ENCODE measurements around the gene SPATA18.

Gene SPATA18

GRCh38 chr4:52051213-52051614 lies at the start of gene SPATA18:
Gene SPATA18 (plus strand): TSS chr4:52051304. CDS start chr4:52051705, 401 bp downstream.
- DNase-seq: peak; percentile 51

GRCh38 chr4:52001616-52002015 lies 49.5 kb upstream of the SPATA18 start:
- DNase-seq: no peak

GRCh38 chr4:52004414-52004813 lies 46.7 kb upstream of the SPATA18 start:
- DNase-seq: no peak

GRCh38 chr4:52005604-52006273 lies 45.4 kb upstream of the SPATA18 start:
- DNase-seq: no peak

- DNase-seq: no peak
Observed at GRCh38 chr4:52006887-52007286, 44.2 kb upstream of the SPATA18 start.

GRCh38 chr4:52010986-52011385 lies 40.1 kb upstream of the SPATA18 start:
- no peak for DNase-seq

- DNase-seq: no peak
Observed at GRCh38 chr4:52012651-52013050, 38.5 kb upstream of the SPATA18 start.

- no peak for DNase-seq
Observed at GRCh38 chr4:52014903-52015302, 36.2 kb upstream of the SPATA18 start.

GRCh38 chr4:52015366-52015765 lies 35.7 kb upstream of the SPATA18 start:
- DNase-seq: no peak

GRCh38 chr4:52016981-52017380 lies 34.1 kb upstream of the SPATA18 start:
- no peak for DNase-seq

- DNase-seq: no peak
Observed at GRCh38 chr4:52017814-52018213, 33.3 kb upstream of the SPATA18 start.

GRCh38 chr4:52019936-52020657 lies 31.0 kb upstream of the SPATA18 start, which contains the start of gene LRRC66:
Gene LRRC66 (minus strand): TSS chr4:52020363. CDS start chr4:52017613, 2,750 bp downstream.
- DNase-seq: no peak

GRCh38 chr4:52028970-52029369 lies 22.1 kb upstream of the SPATA18 start:
- no peak for DNase-seq

GRCh38 chr4:52032005-52032404 lies 19.1 kb upstream of the SPATA18 start:
- DNase-seq: no peak

- DNase-seq: no peak
Observed at GRCh38 chr4:52035190-52035589, 15.9 kb upstream of the SPATA18 start.

GRCh38 chr4:52036886-52037530 lies 14.1 kb upstream of the SPATA18 start:
- no peak for DNase-seq

- peak; percentile 84 for DNase-seq
Observed at GRCh38 chr4:52037689-52038102, 13.4 kb upstream of the SPATA18 start.

- DNase-seq: peak; percentile 84
Observed at GRCh38 chr4:52038103-52038912, 12.8 kb upstream of the SPATA18 start, which contains the start of gene SGCB. Gene SGCB (minus strand): TSS chr4:52038299. CDS start chr4:52038259, 40 bp downstream.

- DNase-seq: no peak
Observed at GRCh38 chr4:52045028-52045427, 6.1 kb upstream of the SPATA18 start.

- no peak for DNase-seq
Observed at GRCh38 chr4:52049266-52049665, 1.8 kb upstream of the SPATA18 start.

- peak; percentile 83 for DNase-seq
Observed at GRCh38 chr4:52051615-52052474, 741 bp downstream of the SPATA18 start.

- peak; percentile 23 for DNase-seq
Observed at GRCh38 chr4:52052475-52052780, 1.3 kb downstream of the SPATA18 start.

Data from right hindlimb (tissue), 1 donor.